GM21528 (cell line): ENCODE results near the gene IMPA2.

ENCODE experiments used
- ATAC-seq: cut with Tn5 transposase; IDR thresholded peaks from one replicate; pipeline ENCODE4 v1.9.1; 2021; ENCODE audit warnings: mild to moderate bottlenecking, moderate library complexity; ENCODE audit not compliant: unreplicated experiment, low FRiP score

Gene IMPA2

GRCh38 chr18:12046046-12046750 lies 64.9 kb downstream of the IMPA2 start:
- no peak for ATAC-seq

GRCh38 chr18:12046751-12047335 lies 65.5 kb downstream of the IMPA2 start:
- no peak for ATAC-seq

DNA sequence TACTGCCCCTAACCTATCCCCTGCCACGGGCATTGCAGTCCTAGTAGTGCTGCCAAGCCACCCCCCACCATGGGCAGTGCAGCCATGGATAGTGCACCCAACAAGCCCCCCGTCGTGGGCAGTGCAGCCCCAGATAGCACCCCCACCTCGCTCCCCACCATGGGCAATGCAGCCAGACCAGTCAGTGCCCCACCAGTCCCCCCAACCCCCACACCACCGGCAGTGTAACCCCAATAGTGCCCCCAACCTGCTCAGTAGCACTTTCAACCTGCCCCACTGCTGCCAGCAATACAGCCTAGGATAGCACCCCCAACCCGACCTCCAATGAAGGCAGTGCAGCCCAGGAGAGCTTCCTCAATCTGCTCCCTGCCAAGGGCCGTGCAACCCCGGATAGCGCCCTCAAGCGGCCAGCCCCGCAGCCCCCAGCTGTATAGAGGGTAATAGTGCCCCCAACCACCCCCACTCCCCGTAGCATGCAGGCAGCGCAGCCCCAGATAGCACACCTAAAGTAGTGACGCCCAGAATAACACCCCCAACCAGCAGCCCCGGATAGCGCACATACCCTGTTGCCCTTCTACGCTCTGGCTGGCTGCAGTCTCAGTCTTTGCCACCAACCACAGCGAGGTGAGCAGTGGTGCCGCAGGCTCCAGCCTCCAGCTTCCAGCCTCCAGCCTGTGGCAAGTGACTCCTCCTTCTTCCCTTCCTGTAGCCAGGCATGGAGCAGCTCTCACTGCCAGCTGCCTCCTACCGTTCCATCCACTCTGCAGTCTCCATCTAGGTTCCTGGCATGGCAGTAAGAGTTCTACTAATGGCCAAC lies 66.9 kb downstream of the IMPA2 start:
- no peak for ATAC-seq

- ATAC-seq: no peak
These were observed 67.5 kb downstream of the IMPA2 start for GRCh38 chr18:12048827-12049175.

DNA sequence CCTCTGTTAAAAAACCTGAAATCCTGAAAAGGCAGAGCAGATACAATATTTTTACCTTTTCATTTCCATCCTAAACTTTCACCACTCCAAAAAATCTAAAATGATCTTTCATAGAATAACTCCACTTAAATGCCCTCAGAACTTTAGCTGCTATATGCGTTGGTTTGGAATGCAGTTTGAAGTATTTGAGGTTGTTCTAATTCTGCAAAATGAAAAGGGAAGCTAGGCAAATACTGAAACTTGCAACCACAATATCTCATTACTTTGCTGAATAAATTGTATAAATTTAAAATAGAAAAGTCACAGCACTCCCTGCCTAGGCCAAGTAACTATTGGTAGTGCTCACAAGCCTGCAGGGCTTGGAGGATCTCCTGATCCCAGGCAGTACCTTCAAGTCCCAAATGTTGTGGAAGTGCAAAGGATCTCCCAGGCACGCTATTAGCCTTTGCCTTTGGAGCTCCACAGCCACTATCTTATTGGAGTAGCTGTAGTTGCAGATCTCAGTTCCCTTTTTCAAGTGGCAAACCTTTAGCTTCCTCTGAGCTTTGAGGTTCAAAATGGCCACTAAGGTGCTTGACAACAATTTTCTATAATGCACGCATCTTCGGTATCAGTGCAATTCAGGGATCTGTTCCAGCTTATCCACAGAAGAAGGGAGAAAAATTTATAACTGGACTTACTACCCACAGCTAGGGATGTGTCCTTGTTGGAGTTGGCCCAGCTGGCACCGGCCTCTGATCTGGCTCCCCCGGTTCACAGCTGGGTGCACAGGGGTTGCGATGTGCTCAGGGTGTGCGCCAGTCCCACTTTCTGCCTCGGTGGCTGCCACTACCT lies 68.9 kb downstream of the IMPA2 start:
- ATAC-seq: peak; percentile 93

- no peak for ATAC-seq
These were observed 71.6 kb downstream of the IMPA2 start for GRCh38 chr18:12052866-12053265.

DNA sequence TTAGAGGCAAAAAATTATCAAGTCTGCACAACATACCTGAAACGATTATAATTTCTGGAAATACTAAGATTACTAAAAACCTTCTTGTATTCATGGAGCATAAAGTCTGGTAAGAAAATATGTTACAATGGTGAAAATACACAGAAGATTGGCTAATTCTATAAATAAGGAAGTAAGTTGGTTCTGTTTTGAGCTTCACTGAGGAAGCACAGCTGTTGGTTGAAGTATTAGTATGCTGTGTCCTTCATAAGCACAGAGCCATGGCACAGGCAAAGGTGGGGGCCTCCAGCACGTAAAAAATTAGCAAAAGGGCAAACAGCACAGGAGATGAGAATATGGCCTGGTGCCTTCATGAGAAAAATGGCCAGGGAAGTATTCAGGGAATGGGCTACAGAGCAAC lies 72.0 kb downstream of the IMPA2 start:
- no peak for ATAC-seq

DNA sequence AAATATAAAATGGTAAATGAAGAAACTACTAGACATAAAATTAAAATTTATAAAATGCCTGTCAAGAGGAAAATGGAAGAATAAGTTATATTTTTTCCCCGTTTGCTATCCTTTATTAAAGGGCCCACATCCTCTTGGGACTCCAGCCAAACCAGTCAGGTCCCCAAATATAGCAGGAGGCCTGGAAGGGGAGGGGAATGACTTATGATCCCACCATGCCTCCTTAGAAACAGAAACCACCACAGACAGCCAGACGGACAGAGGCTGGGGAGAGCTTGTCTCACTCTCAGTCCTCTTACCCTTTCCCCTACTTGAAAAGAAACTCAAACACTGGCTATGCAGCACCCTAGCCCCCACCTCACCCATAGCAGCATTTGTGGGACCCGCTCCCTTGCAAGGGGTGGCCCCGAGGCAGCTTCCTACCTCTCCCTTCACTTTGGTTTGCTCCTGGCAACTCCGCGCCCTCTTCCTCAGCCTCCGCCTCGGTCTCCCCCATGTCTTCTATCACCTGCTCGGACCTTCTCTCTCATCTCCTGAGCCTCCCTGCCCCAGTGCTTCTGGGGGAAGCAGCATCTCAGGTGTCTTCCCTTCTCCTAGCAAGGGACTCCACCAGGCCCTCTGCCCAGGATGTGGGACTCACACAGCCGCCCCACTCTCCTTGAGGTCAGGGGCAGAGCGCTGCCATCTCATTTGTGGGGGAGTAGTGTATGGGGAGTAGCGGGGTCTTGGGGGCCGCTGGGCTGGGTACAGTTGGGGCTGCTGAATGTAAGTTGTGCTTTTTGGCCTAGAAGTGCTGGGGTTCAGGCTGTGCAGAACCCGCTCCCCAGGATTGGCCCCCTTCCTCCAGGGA lies 75.0 kb downstream of the IMPA2 start:
- ATAC-seq: no peak

DNA sequence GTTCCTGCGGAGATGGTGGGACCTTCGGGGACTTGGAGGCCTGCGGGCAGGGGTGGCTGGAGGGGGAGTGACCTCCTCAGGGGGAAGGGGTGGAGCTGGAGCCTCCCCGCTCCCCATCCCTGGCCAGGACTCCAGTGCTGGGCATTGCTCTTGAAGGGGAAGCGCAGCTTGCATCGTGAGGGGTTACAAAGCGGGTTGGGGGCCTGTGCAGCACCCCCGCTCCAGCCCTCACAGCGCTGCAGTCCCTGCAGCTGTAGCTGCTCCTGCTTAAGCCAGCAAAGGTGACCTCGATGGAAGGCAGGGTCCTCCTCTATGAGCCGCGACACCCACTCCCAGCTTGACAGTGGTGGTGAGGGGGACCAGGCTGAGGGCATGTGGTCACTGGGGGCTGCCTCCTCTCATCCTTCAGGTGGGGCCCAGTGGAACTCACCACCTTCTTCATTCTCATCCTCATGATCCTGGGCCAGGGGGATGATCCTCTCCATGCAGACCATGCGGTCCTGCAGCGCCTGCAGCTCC lies 75.6 kb downstream of the IMPA2 start:
- no peak for ATAC-seq

GRCh38 chr18:12057419-12058039 lies 76.2 kb downstream of the IMPA2 start:
- ATAC-seq: no peak

GRCh38 chr18:12059334-12060181 lies 78.3 kb downstream of the IMPA2 start:
- no peak for ATAC-seq

GRCh38 chr18:12060182-12060870 lies 79.0 kb downstream of the IMPA2 start:
- no peak for ATAC-seq

GRCh38 chr18:12061685-12062084 lies 80.4 kb downstream of the IMPA2 start:
- ATAC-seq: no peak

DNA sequence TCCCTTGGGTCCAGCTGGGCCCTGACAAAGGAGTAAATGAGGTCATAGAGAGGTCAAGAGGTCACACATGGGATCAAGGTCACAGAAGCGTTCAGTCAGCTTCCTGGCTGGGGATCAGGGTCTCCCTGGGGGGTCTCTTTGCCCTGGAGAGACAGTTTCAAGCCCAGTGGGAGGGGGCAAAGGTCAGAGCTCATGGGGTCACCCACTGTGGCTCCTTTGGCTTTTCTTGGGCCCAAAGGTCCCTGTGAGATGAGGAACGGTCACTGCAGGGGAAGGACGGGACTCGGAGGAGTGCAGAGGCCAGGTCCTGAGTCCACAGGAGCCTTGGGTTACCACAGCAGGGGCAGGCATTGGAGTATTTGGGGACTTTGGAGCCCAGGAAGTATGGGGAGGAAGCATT lies 81.7 kb downstream of the IMPA2 start:
- ATAC-seq: no peak

DNA sequence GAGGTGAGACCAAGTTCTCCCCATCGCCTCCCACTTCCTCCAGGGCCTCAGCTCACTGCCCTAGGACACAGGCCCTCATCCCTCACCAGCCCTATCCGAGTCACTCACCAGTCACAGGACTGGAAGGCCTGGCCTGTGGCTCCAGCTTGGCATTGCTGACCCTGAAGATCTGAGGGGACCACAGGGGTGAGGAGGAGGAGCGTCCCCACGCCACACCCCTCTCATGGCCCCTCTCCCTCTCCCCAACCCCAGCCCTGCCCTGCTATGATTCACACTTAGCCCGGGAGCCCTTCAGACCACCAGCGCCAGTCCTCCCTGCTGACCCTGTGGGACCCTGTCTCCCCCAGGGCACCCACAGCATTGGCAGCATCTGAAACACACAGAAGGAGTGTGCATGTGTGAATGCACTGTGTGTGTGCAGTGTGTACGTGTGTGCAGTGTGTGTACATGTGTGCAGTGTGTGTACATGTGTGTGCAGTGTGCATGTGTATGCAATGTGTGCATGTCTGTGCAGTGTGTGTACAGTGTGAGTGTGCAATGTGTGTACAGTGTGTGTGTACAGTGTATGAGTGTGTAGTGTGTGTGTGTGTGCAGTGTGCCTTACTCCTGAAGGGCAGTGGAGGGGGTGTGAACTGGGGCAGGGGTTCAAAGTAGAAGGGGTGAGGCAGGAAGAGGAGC lies 82.9 kb downstream of the IMPA2 start:
- ATAC-seq: no peak

DNA sequence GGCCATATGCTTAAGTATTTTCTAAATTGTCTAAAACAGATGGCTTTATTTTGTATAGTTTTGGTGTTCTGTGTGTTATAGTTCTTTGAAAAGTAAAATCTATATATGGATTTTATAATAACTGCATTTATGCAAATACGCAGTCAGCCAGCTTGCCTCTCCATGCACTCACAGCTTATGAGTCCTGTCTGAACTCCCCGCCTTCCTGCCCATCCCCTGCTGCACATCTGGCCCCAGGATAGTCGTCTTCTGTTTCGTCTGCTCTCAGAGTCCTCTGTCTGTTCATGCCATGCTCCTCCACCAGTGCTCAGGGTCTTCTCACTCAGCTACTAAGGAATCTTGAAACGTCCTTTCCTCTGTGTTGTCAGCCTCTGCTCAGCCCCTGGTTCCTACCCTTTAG lies 84.1 kb downstream of the IMPA2 start:
- ATAC-seq: no peak

GRCh38 chr18:12066910-12067511 lies 85.7 kb downstream of the IMPA2 start:
- ATAC-seq: no peak
